ENCODE data around the gene CABLES1.

CABLES1 gene

GRCh38 chr18:23170137-23170536 lies 34.9 kb downstream of the CABLES1 start:
- TF ChIP-seq, protein P1, sequence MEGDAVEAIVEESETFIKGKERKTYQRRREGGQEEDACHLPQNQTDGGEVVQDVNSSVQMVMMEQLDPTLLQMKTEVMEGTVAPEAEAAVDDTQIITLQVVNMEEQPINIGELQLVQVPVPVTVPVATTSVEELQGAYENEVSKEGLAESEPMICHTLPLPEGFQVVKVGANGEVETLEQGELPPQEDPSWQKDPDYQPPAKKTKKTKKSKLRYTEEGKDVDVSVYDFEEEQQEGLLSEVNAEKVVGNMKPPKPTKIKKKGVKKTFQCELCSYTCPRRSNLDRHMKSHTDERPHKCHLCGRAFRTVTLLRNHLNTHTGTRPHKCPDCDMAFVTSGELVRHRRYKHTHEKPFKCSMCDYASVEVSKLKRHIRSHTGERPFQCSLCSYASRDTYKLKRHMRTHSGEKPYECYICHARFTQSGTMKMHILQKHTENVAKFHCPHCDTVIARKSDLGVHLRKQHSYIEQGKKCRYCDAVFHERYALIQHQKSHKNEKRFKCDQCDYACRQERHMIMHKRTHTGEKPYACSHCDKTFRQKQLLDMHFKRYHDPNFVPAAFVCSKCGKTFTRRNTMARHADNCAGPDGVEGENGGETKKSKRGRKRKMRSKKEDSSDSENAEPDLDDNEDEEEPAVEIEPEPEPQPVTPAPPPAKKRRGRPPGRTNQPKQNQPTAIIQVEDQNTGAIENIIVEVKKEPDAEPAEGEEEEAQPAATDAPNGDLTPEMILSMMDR (conservative IDR thresholded peaks at IDR 0.05; ENCODE audit: low read length), result no peak
- DNase-seq (ENCODE audit: low read depth), result no peak
- H3K4me3 ChIP-seq (ENCODE audit: low read length), result no peak overlapping the region

DNA sequence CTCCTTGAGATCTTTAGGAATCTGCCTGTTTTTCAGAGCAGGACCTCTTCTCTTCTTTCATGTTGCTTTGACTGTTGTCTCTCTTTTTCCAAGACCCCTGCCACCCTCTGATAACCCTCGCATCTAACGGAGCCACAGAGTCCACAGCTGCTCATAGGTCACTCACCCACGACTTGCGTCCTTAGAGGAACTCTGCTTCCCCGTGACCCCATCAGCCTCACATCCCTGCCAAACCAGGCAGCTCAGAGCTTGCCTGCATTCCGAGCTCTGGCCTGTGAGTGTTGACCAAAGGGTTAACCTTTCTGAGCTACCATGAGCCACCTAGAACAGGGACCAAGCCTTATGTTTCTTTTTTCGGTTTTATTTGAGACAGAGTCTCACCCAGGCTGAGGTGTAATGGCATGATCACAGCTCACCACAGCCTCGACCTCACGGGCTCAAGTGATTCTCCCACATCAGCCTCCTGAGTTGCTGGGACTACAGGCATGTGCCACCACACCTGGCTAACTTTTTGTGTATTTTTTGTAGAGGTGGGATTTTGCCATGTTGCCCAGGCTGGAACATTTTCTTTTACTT lies 36.4 kb downstream of the CABLES1 start:
- TF ChIP-seq, protein P1 (conservative IDR thresholded peaks at IDR 0.05; ENCODE audit: low read length), result no peak
- no peak for DNase-seq (ENCODE audit: low read depth)
- H3K4me3 ChIP-seq (ENCODE audit: low read length), result no peak overlapping the region

DNA sequence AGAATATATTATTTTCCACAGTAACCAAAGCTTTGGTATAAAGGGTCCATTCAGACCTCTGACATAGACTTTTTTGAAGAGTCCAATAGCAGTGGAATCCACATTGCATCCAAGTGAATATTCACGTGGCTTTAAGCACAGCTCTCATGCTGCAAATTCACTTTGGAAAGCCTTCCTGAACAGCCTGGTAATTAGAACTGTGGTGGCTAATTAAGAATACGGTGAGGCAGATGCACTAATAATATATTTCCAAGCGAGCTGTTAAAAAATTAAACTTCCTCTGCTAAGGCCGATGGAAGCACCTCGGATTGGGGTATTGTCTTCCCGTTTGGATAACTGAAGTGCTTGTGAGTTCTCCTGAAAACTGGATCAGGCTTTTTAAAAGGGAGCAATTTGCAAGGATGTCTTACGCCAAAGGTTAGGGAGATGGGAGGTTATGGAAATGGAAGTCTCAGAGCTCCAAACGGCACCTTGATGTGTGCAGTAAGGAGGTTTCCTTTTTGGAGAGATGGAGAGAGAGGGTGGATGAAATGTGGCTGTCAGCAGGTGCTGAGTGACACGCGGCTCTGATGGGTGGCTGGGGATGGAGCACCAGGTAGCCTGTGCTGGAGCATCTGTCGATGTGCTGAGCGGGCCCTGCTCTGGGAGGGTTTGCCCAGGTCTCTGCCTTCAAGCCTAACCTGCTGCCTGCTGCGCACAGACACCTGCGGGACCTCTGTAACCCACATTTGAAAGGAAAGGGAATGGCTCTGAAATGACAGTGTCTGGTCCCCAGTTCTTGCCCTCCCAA lies 37.5 kb downstream of the CABLES1 start:
- H3K4me3 ChIP-seq (ENCODE audit: low read length), result no peak overlapping the region
- DNase-seq (ENCODE audit: low read depth), result no peak
- TF ChIP-seq, protein P1 (conservative IDR thresholded peaks at IDR 0.05; ENCODE audit: low read length), result no peak

DNA sequence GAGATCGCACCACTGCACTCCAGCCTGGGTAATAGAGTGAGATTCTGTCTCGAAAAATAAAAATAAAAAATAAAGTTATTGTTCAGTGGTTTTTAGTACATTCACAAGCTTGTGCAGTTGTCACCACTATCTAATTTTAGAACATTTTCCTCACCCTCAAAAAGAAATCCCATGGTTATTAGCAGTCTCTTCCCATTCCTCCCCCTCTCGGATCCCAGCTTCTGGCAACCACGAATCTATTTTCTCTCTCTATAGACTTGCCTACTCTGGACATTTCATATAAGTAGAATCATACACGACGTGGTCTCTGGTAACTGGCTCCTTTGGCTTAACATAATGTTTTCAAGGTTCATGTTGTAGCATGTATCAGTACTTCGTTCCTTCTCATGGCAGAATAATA lies 38.6 kb downstream of the CABLES1 start:
- TF ChIP-seq, protein P1 (conservative IDR thresholded peaks at IDR 0.05; ENCODE audit: low read length), result no peak
- no peak overlapping the region for H3K4me3 ChIP-seq (ENCODE audit: low read length)
- no peak for DNase-seq (ENCODE audit: low read depth)

DNA sequence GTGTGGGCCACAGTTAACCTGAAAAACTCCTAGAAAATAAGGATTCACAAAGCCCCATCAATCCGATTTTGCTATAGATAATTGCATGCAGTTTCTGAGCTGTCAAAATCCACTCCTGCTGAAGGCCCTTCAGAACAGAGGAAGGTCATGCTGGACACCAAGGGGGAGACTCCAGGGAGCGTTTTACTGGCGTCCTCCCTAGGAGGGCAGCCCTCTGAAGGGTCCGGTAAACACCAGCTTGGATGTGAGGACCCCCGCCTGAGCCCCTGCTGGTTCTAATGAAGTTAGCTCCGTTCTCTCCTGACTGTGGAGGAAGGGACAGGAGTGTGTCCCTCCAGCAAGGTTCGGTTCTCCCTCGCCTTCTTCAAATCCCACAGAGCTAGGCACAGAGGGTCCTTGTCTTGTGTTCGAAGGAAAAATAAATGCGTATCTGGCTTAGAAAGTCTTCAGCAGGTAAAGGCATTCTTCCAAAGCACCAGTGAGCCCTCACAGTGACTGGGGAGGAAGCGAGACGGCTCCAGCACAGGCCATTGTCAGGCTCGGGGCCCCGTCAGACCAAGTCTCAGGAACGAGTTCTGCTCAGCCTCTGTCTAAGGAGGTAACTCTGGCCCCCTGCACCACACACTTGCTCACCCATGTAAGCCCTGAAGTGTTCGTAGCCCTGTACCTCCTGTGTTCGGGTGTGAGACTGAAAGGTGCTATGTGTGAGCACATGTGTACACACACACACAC lies 41.6 kb downstream of the CABLES1 start:
- TF ChIP-seq, protein P1 (conservative IDR thresholded peaks at IDR 0.05; ENCODE audit: low read length), result no peak
- no peak overlapping the region for H3K4me3 ChIP-seq (ENCODE audit: low read length)
- DNase-seq (ENCODE audit: low read depth), result no peak

DNA sequence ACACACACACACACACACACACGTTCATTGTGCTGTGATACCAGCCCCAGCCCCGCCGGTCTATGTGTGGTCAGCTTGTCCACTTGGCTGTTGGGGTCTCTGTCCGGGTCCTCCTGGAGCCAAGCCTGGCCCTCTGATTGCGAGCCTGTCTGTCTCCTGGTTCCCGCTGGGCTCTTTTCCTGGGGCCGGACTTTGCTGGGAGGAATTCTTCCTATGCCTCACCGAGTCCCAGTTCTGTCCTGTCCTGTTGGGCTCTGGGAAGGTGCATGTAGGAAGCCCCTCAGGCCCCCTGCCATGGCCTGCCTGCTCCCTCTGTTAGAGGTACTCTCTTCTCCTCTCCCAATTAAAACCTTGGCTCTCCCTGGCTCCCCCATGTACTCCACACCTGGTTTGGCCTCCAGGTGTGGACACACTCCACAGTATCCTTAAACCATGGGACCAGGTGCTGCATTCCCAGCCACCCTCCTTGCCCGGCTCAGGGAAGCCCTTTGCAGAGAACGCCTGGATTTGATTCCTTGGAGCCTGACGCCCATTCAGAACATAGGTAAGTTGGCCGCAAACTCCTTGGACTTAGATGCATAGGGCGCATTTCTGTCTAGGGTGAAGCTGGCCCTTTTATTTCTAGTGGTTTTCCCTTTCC lies 42.3 kb downstream of the CABLES1 start:
- TF ChIP-seq, protein P1 (conservative IDR thresholded peaks at IDR 0.05; ENCODE audit: low read length), result no peak

More for the DNA sequence above, 42.3 kb downstream of the CABLES1 start:
- no peak overlapping the region for H3K4me3 ChIP-seq (ENCODE audit: low read length)
- DNase-seq (ENCODE audit: low read depth), result no peak
